GM08714 (cell line): ENCODE measurements around the gene DGKE.
A peak's percentile ranks its signal among the peaks of the same experiment; 100 is the strongest.

Experiments used
- H3K4me3 ChIP-seq: fragments of 200-500 bp; sonication (Bioruptor generic); 2 replicates; pipeline ENCODE4 v1.5.1; 2014; ENCODE audit warnings: mild to moderate bottlenecking, low read length, inconsistent platforms
- ZNF274 ChIP-seq: IDR thresholded peaks from 2 replicates; pipeline ENCODE4 v1.6.1; 2012; ENCODE audit warnings: mild to moderate bottlenecking, low read depth, low read length

DGKE gene

DNA sequence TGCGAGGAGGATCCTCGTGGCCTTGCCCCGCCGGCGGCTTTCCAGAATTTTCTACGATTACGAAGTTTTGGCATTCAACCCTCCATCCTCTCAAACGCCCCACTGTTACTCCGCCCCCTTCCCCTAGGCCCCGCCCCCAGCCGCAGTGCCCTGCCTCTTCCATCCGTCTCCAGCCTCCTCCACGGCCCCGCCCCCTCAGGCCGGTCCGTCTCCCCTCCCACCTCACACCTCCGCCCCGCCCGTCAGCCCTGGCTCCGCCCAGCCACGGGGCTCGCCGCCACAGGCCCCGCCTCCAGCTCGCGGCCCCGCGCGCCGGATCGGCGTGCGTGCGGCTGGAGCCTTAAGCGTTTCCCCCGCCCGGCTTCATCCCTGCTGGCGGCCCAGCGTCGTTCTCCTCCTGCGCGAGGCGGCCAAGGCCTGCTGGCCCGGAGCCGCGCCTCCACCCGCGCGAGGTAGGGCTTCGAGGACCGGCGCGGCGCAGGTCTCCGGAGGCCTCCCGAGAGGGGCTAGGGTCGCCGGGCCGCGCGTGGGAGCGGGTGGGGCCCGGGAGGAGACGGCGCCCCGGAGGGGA is at the start of gene DGKE, which contains the start of gene C17orf67:
TSS of gene DGKE (plus strand) at position 343 of the 571 bp plus-strand sequence. CDS start 645 bp downstream, outside the sequence.
TSS of gene C17orf67 (minus strand) at position 112 of the 571 bp plus-strand sequence. CDS start 18,110 bp downstream, outside the sequence.
- TF ChIP-seq ZNF274, result no peak
- H3K4me3 ChIP-seq, result peak within 1 kb of the TSS; percentile 86

DNA sequence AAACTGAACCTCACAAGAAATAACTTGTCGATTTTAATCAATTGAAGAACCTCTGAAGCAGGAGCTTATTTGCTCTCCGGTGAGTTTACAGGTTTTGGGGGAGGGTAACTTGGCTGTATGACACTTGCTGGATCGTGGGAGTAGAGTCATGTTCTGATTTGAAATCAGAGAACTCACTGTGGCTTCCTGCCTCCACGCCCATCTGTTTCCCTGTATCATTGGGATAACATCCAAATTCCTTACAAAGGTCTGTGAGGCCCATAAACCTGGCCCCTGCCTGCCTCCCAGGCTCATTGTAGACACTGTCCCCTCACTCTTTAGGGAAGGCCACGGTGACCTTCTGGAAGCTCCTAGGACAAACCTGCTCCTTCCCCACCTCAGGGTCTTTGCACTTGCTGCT is 48.5 kb upstream of the DGKE start:
- no peak overlapping the region for H3K4me3 ChIP-seq
- no peak for TF ChIP-seq ZNF274

DNA sequence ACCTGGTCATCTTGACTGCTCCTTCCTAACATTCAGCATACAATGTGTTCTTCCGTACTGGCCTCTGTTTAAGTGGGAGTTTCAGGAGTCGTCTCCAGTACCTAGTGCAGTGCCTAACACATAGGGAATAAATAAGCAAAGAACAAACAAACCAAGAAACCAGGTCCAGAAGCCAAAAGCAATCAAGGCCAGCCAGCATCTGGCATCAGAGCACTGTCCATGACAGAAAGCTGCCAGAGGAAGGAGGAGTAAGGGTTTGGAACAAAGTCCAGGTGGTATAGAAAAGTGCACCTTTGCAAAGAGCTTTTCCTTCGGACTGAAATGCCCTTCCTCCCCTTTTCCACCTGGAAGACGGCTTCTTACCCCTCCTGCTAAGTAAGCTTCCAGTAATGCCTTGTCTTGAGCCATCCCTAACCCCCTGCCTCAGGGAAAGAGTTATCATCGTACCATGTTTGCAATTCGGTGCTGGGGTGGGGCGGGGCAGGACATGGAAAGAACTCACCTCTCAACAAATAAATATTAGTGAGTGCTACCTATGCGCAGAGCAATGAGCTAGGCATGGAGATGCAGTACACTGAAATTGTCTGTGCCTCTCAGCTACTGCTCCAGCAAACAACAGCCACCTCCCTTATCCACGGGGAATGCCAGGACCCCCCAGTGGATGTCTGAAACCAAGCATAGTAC is 47.8 kb upstream of the DGKE start:
- TF ChIP-seq ZNF274, result no peak
- H3K4me3 ChIP-seq, result no peak overlapping the region

DNA sequence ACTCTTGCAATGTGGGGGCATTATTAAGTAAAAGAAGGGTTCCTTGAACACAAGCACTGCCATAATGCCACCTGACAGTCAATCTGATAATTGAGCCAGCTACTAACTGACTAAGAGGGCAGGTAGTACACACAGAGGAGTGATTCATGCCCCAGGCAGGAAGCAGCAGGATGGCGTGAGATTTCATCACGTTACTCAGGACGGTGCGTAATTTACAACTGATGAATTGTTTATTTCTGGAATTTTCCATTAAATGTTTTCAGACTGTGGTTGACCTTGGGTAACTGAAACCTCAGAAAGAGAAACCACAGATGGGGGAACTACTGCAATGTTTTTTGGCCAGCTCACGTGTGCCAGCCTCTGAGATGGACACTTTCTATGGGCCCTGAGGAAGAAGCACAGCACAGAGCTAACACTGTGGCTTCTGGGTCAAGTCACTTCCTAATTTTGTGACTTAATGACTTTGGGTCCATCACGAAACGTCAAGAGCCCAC is 46.9 kb upstream of the DGKE start:
- TF ChIP-seq ZNF274, result no peak
- H3K4me3 ChIP-seq, result no peak overlapping the region

DNA sequence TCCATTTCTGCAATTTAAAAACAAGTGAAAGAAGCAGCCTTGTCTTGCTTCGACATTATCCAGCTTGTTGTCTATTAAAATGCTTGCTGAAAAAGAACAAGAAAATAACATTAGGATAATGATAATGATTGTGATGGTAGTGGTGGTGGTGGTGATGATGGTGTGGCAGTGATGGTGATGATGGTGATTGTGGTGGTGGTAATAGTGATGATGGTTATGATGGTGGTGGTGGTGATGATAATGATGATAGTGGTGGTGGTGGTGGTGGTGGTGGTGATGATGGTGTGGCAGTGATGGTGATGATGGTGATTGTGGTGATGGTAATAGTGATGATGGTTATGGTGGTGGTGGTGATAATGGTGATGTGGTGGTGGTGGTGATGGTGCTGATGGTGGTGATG is 41.7 kb upstream of the DGKE start:
- TF ChIP-seq ZNF274, result no peak
- no peak overlapping the region for H3K4me3 ChIP-seq

DNA sequence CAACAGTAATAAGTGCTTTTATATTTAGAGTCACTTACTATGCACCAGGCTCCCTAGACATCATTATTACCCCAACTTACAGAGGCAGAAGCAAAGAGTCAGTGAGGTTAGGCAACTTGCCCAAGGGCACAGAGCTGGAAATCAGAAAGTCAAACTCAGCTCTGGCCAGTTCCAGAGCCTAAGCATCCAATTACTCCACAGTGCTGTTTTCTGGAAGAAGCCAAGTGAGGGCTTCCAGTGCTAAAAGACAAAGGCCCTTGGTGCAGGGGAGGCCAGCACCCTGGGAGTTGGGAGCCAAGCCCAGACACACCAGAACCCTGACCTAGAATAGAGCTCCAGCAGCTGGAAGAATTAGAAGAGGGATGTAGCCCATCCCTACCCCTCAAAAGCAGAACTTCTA is 40.4 kb upstream of the DGKE start:
- TF ChIP-seq ZNF274, result no peak
- H3K4me3 ChIP-seq, result no peak overlapping the region

DNA sequence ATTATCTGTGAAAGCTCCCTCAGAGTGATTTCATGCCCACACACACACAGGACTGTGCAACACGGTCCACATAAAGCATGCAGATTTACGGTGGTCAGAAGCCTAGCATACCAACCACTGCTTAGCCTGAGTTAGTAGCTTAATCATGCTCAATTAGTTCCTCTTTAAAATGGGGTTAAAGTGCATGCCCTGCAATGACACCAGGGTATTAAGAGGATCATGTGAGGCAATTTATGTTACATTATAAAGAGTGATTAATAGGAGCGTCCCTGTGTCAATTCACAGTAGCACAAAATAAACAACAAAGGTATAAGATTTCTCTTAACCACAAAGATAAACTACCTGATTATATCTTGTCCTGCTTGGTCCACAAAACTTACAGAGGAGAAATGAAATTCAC is 40.0 kb upstream of the DGKE start:
- no peak for TF ChIP-seq ZNF274
- no peak overlapping the region for H3K4me3 ChIP-seq

DNA sequence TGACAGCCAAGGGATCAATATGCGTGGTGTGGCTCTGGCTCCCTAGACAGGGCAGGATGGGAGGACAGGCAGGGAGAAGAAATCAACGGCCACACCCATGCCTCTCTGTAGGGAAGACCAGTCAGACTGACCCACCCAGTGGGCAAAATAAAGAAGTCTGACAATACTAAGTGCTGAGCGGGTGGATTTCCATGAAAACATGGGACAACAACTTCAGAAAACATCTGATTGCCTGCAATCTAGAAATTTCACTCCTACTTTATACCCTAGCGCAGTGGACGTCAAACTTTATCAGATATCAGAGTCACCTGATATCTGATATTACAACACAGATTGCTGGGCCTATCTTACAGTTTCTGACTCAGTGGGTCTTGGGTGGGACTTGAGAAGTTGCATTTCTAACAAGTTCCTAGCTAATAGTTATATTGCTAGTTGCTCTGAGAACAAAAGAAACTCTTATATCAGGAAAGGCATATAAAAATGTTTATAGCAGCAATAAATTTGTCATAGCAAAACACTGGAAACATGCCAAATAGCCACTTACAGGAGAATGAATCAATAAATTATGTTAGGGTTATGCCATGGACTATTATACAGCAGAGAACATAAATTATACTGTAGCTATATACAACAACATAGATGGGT is 38.6 kb upstream of the DGKE start:
- no peak for TF ChIP-seq ZNF274
- H3K4me3 ChIP-seq, result no peak overlapping the region

DNA sequence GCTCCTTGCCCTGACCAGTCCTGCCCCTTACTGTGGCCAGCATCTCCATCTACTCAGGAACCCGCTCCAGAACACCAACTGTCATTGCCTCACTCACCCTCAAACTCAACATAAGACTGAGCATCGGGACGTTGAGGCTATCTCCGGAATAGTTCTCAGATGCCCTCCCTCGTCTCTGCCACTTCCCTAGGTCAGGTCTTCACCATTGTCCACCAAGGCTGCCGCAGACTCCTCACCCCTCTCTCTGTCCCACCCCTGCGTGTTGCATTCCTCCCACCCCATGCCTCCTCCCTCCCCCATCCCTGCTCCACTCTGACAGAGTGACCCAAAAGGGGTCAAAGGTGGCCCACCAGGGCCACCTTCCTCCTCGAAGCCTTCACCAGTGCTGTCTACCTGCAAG is 37.4 kb upstream of the DGKE start:
- TF ChIP-seq ZNF274, result no peak
- no peak overlapping the region for H3K4me3 ChIP-seq

DNA sequence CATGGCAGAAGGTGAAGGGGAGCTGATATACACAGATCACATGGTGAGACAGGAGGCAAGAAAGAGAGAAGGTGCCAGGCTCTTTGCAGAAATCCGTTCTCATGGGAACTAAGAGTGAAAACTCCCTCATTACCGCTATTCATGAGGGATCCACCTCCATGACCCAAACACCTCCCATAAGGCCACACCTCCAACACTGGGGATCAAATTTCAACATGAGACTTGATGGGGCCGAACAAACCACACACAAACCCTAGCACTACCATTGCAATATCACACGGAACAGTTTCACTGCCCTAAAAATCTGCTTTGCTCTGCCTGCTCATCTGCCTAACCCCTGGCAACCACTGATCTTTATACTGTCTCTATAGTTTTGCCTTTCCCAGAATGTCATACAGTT is 35.0 kb upstream of the DGKE start:
- no peak for TF ChIP-seq ZNF274
- H3K4me3 ChIP-seq, result no peak overlapping the region

DNA sequence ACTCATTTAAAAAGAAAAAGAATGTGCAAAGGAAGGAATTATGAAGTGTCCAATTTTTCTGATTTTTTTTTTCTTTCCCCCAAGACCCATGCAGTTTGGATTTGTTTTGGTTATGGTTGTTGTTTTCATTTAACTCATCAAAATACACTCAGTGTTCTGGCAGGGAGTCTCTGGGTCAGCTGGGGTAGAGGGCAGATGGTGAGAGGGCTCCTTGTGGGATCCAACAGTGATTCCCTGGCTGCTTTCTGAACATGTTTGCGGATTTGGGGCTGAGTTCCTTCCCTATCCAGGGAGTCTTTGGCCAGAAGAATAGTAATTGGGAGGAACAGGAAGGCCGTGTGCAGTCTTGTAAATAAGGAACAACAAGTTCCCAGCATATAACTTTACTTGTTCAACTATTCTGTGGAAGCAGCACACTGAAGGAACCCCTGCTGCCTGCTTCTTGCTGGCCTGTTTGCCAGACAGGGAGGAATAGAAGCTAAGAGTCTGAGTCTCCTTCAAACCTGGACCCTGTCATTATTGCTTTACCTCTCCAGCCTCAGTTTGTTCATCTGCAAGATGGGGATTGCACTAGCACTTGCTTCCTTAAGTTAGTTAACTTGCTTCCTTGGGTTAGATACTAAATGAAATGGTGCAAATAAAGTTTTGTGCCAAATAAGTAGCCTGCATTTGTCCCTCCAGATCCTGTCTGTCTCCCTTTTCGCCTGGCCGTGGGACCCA is 32.3 kb upstream of the DGKE start:
- TF ChIP-seq ZNF274, result no peak
- no peak overlapping the region for H3K4me3 ChIP-seq

DNA sequence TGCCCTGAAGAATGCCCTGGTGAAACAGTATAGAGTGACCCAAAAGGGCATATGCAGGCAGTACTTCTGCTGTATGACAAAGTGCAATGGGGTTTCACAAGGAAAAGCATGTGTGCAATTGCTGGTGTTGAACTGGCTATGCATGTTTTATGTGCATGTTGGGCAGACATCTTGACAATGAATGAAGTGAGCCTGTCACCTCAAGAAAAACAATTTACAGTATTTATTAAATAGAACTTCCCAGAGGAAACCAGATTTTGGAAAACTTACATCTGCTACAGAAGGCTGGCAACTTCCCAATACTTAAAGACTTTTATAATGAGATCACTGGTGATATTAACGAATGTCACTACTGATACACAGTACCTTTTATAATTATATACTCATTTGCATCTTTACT is 30.9 kb upstream of the DGKE start:
- no peak overlapping the region for H3K4me3 ChIP-seq
- no peak for TF ChIP-seq ZNF274

DNA sequence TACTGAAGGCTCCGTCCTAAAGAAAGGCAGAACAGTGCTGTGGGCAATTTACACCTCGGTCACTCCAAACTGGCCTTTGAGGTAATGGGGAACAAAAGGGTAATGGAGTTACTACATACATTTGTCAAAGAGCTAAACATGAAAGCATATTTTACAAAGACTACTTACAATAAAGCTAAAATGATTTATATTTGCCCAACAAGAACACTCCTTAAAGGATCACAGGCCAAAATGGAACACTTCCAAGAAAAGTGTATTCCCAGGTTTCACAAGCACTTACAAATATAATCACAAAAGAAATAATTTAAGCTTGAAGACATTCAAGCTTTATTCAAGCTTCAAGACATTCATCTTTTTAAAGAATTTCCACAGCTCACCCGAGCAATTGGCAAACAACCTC is 29.5 kb upstream of the DGKE start:
- no peak overlapping the region for H3K4me3 ChIP-seq
- no peak for TF ChIP-seq ZNF274

DNA sequence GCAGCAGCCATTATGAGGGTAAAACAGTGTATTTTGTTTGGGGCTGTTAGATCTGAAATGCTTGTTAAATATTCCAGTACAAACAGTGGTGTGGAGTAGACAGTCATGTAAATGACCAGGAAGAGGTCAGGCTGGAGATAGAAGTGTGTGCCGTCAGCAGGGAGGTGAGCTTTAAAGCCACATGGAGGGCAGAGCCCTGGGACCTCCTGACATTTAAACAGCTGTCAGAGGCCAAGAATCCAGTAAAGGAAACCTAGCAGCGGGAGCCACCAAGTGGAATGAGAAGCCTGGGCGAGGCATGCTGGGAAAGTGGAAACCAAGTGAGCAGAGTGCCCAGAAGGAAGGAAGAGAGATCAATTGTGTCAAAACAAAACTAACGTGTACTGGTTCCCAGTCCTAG is 27.0 kb upstream of the DGKE start:
- TF ChIP-seq ZNF274, result no peak
- H3K4me3 ChIP-seq, result no peak overlapping the region

DNA sequence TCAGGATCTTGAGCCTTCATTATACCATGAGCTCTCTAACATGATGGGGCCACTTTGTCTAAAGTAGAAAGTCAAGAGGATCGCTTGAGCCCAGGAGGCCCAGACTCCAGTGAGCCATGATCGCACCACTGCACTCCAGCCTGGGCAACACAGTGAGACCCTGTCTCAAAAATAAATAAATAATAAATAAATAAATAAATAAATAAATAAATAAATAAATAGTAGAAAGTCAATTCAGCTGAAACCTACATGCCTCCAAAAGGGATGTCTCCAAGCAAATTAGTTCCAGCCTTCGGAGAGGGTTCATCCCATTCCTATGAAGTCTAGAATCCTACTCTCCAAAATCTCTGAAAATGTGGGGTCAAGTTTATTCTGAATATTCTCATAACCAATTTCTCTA is 26.2 kb upstream of the DGKE start:
- no peak for TF ChIP-seq ZNF274

DNA sequence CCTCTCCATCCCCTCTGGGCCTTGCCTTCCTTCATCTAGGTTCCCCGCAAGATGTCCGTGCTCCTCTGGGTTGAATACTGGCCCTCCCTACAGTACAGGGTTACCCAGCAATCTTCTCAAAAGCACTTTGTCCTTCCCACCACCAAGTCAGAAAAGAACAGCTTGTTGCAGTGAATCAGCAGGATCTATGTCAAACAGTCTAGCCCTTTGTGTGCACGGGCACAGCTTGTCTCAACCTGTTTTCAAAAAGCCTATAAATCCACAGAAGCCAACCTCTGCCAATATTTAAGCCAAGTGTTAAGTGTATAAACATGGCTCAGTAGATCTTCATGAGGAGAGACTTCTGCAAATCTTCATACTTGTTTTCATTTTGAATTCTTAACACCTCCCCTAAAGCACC is 25.4 kb upstream of the DGKE start:
- TF ChIP-seq ZNF274, result no peak
- no peak overlapping the region for H3K4me3 ChIP-seq

More for the DNA sequence above, 26.2 kb upstream of the DGKE start:
- no peak overlapping the region for H3K4me3 ChIP-seq
